ENCODE data around the gene E2F7.

E2F7 gene

DNA sequence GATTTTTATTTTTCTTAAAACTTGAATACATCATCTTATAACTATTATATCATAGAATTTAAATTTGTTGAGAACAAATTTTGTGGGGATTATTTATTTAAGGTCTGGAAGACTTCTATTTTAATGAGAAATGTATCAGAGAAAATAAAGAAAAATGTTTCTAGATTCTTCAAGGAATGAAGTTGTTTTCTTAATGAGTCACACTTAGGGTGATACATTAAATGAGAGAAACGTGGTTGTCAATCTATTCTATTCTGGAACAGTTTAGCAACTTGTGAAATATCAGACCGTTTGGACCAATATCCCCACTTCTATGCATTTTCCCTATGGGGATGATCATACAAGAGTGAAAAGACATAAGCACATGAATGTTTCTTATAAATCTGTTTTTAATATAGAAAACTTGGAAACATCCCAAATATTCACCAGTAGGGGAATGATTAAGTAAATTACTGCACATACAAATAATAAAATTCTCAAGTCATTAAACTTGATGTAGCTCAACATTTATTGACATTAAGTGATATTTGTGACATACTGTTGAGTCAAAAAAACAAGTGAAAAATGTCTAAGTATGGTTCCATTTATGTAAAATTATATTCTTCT is 88.5 kb downstream of the E2F7 start:
- H3K79me2 ChIP-seq, result no peaks in the 10 kb centered on the region
- no peak overlapping the region for H3K4me2 ChIP-seq (ENCODE audit: low read length)
- TF ChIP-seq, protein P1, sequence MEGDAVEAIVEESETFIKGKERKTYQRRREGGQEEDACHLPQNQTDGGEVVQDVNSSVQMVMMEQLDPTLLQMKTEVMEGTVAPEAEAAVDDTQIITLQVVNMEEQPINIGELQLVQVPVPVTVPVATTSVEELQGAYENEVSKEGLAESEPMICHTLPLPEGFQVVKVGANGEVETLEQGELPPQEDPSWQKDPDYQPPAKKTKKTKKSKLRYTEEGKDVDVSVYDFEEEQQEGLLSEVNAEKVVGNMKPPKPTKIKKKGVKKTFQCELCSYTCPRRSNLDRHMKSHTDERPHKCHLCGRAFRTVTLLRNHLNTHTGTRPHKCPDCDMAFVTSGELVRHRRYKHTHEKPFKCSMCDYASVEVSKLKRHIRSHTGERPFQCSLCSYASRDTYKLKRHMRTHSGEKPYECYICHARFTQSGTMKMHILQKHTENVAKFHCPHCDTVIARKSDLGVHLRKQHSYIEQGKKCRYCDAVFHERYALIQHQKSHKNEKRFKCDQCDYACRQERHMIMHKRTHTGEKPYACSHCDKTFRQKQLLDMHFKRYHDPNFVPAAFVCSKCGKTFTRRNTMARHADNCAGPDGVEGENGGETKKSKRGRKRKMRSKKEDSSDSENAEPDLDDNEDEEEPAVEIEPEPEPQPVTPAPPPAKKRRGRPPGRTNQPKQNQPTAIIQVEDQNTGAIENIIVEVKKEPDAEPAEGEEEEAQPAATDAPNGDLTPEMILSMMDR (IDR thresholded peaks at IDR 0.05), result no peak
- H3K4me3 ChIP-seq (ENCODE audit: low read depth, low read length), result no peak overlapping the region
- H3K4me1 ChIP-seq, result no peaks in the 10 kb centered on the region
- no peak overlapping the region for H3K27ac ChIP-seq
- peaks cover 5% of the 10 kb centered on the region for H3K9me3 ChIP-seq (ENCODE audit: control insufficient read depth, low read length)
- H2AFZ ChIP-seq, result no peak overlapping the region
- H3K27me3 ChIP-seq (ENCODE audit: control insufficient read depth, insufficient read depth, low read length), result no peaks in the 10 kb centered on the region
- peaks cover 5% of the 10 kb centered on the region for H3K36me3 ChIP-seq (ENCODE audit: control insufficient read depth, insufficient read depth, low read length)
- H3K9ac ChIP-seq, result no peak overlapping the region
